Peyer's patch (tissue), 4 donors: ENCODE measurements around the gene DNAJB13. TPM values are rescaled to one million over a fixed set of nuclear protein-coding genes. Genes with fewer than 3 reads are reported as not detected.
A peak's percentile ranks its signal among the peaks of the same experiment; 100 is the strongest.

Source experiments
- DNase-seq, 3 donors: peaks; one replicate each; pipeline ENCODE4 v3.0.0-alpha.2; 2017 to 2019
- H3K27ac ChIP-seq, 4 donors: fragments of 200-600 bp; sonication (generic); one replicate each; pipeline ENCODE4 v1.5.1; 2016 to 2019
- H3K27me3 ChIP-seq, 2 donors: fragments of 200-600 bp; sonication (generic); one replicate each; pipeline ENCODE4 v1.5.1; 2019
- H3K36me3 ChIP-seq, 3 donors: fragments of 200-600 bp; sonication (generic); one replicate each; pipeline ENCODE4 v1.5.1; 2016 to 2019
- H3K4me1 ChIP-seq, 4 donors: fragments of 200-600 bp; sonication (generic); one replicate each; pipeline ENCODE4 v1.5.1; 2016 to 2019
- H3K4me3 ChIP-seq, 4 donors: fragments of 200-600 bp; sonication (generic); 1 replicate in 3 of 4; 2 replicates in 1 of 4; pipeline ENCODE4 v1.5.1; 2016 to 2019; ENCODE audit warnings: mild to moderate bottlenecking in 1 of 4
- H3K9me3 ChIP-seq, 4 donors: fragments of 200-600 bp; sonication (generic); one replicate each; pipeline ENCODE4 v1.5.1; 2016 to 2019; ENCODE audit warnings: mild to moderate bottlenecking in 1 of 4
- CTCF ChIP-seq, 6 experiments: fragments of 450-650 bp in 4 of 6; fragments of 200-600 bp in 2 of 6; sonication (generic) in 1 of 6; IDR thresholded peaks; one replicate each; pipeline ENCODE4 v1.5.1; 2017 to 2019; ENCODE audit warnings: antibody characterized with exemption in 6 of 6, mild to moderate bottlenecking in 3 of 6, moderate library complexity in 1 of 6
- POLR2A ChIP-seq, 2 donors: fragments of 450-650 bp; IDR thresholded peaks; one replicate each; pipeline ENCODE4 v1.5.1; 2017; ENCODE audit warnings: antibody characterized with exemption in 2 of 2, mild to moderate bottlenecking in 2 of 2, moderate library complexity in 2 of 2
- total RNA-seq, 4 donors: library from RNA; depleted of rRNA; stranded (reverse); fragments of >200 nt; gene quantifications; one replicate each; pipeline ENCODE4 v1.1.0, GENCODE V29; 2016

The DNAJB13 gene
- total RNA-seq, 4 donors from 2014 or later, result 0.54 to 4.4 TPM; not detected in 2

DNA sequence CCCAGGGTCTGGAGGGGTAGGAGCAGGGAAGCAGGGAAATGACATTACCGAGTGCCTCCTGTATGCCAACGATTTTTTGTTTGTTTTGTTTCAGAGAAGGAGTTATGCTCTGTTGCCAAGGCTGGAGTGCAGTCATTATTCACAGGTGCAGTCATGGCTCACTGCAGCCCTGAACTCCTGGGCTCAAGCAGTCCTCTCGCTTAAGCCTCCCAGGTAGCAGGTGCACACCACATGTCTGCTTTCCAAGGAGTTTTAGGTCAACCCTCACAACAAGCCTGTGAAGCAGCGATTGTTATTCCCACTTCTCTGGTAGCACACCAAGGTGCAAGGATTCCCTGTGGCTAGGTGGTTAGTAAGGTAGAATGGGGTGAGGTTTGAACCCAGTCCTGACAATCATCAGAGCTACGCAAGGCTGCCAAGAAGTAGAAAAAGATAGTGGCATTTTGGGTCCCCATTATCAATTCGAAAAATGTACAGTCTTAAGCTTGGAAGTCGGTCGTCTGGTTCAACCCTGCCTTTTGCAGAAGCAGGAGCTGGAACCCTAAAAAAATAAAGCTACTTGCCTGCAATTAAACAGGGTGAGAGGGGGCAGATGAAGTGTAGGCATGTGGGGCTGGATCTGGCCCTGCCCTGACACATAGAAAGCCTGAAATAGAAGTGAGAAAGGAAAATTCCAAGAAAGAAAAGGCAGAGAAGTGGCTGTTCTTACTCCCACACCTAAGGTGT lies 48.9 kb downstream of the DNAJB13 start:
- peaks cover 0 to 7% (median 0%) of the 10 kb centered on the region in 3 donors for H3K36me3 ChIP-seq
- peak overlapping the region in 1 of 4 donors; percentile 11 for H3K27ac ChIP-seq
- H3K4me1 ChIP-seq, result peaks cover 0 to 10% (median 1%) of the 10 kb centered on the region in 4 donors
- TF ChIP-seq POLR2A (IDR thresholded peaks at IDR 0.05), result no peak
- no peak for TF ChIP-seq CTCF (IDR thresholded peaks at IDR 0.05)
- no peak overlapping the region for H3K4me3 ChIP-seq
- no peaks in the 10 kb centered on the region for H3K9me3 ChIP-seq
- DNase-seq, result peak in 2 of 3 donors; percentile 50 to 57
- H3K27me3 ChIP-seq, result no peaks in the 10 kb centered on the region

GRCh38 chr11:74000307-74001133 lies 49.7 kb downstream of the DNAJB13 start:
- DNase-seq, result peak in 1 of 3 donors; percentile 24
- Histone ChIP-seq H3K27ac (no peak overlapping the region), H3K36me3 (peaks cover 0 to 7% (median 0%) of the 10 kb centered on the region in 3 donors), H3K4me1 (peaks cover 0 to 7% (median 3%) of the 10 kb centered on the region in 4 donors), H3K27me3 (no peaks in the 10 kb centered on the region), H3K4me3 (no peak overlapping the region), H3K9me3 (no peaks in the 10 kb centered on the region)
- no peak for TF ChIP-seq POLR2A (IDR thresholded peaks at IDR 0.05)
- no peak for TF ChIP-seq CTCF (IDR thresholded peaks at IDR 0.05)

DNA sequence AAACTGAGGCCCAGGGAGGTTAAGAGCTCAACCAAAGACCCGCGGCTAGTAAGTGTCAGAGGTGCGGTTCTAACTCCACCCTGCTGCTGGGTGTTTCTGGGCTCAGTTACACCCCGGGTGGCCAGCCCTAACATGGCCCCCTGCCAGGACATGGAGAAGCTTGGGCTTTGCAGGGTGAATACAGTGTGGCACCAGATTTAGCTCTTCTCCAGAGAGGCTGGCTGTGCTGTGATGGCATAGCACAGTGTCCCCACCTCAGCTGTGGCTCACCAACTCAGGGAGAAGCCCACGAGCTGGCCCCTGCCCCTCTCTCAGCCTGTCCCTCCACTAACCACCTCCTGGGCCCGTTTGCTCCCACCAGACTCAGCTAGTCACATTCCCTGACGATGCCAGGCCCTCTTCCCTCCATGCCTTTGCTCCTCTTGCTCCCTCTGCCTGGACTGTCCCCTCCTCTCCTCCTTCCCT lies 51.0 kb downstream of the DNAJB13 start:
- H3K4me1 ChIP-seq, result peaks cover 0 to 6% (median 0%) of the 10 kb centered on the region in 4 donors
- H3K27ac ChIP-seq, result no peak overlapping the region
- no peaks in the 10 kb centered on the region for H3K27me3 ChIP-seq
- TF ChIP-seq POLR2A (IDR thresholded peaks at IDR 0.05) (no peak), CTCF (IDR thresholded peaks at IDR 0.05) (no peak)
- no peaks in the 10 kb centered on the region for H3K9me3 ChIP-seq
- DNase-seq, result peak in 1 of 3 donors; percentile 36
- peaks cover 0 to 7% (median 0%) of the 10 kb centered on the region in 3 donors for H3K36me3 ChIP-seq
- H3K4me3 ChIP-seq, result no peak overlapping the region

DNA sequence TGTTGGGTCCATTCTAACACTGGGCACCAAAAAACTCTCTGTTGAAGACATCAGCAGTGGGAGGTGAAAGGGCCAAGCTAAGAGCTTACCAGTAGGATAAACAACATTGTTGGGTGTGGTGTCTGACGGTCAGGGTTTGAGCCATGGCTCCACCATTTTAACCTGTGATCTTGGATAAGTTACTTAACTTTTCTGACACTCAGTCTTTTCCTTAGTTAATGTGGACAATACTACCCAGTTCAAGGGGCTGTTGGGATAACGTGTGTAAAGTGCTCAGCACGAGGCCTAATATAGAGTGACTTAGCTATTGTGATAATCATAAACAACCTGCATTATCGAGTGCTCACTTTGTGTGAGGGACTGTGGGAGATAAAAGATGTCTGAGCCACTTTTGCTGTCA lies 52.0 kb downstream of the DNAJB13 start:
- peak in 1 of 3 donors; percentile 14 for DNase-seq
- Histone ChIP-seq H3K27ac (no peak overlapping the region), H3K9me3 (no peaks in the 10 kb centered on the region), H3K4me3 (no peak overlapping the region), H3K36me3 (peaks cover 0 to 7% (median 0%) of the 10 kb centered on the region in 3 donors), H3K27me3 (no peaks in the 10 kb centered on the region), H3K4me1 (peaks cover 0 to 6% (median 0%) of the 10 kb centered on the region in 4 donors)
- TF ChIP-seq POLR2A (IDR thresholded peaks at IDR 0.05) (no peak), CTCF (IDR thresholded peaks at IDR 0.05) (no peak)

- DNase-seq, result peak in 1 of 3 donors; percentile 40
- no peaks in the 10 kb centered on the region for H3K9me3 ChIP-seq
Measured at GRCh38 chr11:74004046-74004695, 53.3 kb downstream of the DNAJB13 start.

More at GRCh38 chr11:74004046-74004695, 53.3 kb downstream of the DNAJB13 start:
- no peak overlapping the region for H3K4me3 ChIP-seq
- H3K27ac ChIP-seq, result no peak overlapping the region
- H3K4me1 ChIP-seq, result peaks cover 0 to 6% (median 0%) of the 10 kb centered on the region in 4 donors
- no peak for TF ChIP-seq POLR2A (IDR thresholded peaks at IDR 0.05)
- TF ChIP-seq CTCF (IDR thresholded peaks at IDR 0.05), result no peak
- H3K27me3 ChIP-seq, result no peaks in the 10 kb centered on the region
- peaks cover 0 to 7% (median 0%) of the 10 kb centered on the region in 3 donors for H3K36me3 ChIP-seq
